Testis (tissue), 3 donors: ENCODE measurements around the gene SCUBE3. TPM values are rescaled to one million over a fixed set of nuclear protein-coding genes. Genes with fewer than 3 reads are reported as not detected.

Experiments
- DNase-seq: peaks from one replicate; pipeline ENCODE4 v3.0.0-alpha.2; 2019
- H3K27ac ChIP-seq, 2 donors: fragments of 200-600 bp; sonication (generic); one replicate each; pipeline ENCODE4 v1.5.1; 2019
- H3K27me3 ChIP-seq: fragments of 200-600 bp; sonication (generic); one replicate; pipeline ENCODE4 v1.5.1; 2019
- H3K36me3 ChIP-seq: fragments of 200-600 bp; sonication (generic); one replicate; pipeline ENCODE4 v1.5.1; 2017; ENCODE audit warnings: low read depth; ENCODE audit errors: missing control alignments
- H3K4me1 ChIP-seq: fragments of 200-600 bp; sonication (generic); one replicate; pipeline ENCODE4 v1.5.1; 2019
- H3K4me3 ChIP-seq, 2 donors: fragments of 200-600 bp; sonication (generic); one replicate each; pipeline ENCODE4 v1.5.1; 2017 to 2019
- H3K9me3 ChIP-seq: fragments of 200-600 bp; sonication (generic); one replicate; pipeline ENCODE4 v1.5.1; 2017
- CTCF ChIP-seq, 3 experiments: fragments of 450-650 bp in 2 of 3; fragments of 200-600 bp in 1 of 3; sonication (generic) in 1 of 3; IDR thresholded peaks; one replicate each; pipeline ENCODE4 v1.5.1; 2016 to 2019; ENCODE audit warnings: antibody characterized with exemption in 3 of 3, mild to moderate bottlenecking in 2 of 3, moderate library complexity in 1 of 3
- POLR2A ChIP-seq: fragments of 450-650 bp; IDR thresholded peaks from one replicate; pipeline ENCODE4 v1.6.1; 2017; ENCODE audit warnings: antibody characterized with exemption, mild to moderate bottlenecking, moderate library complexity
- WGBS, 2 donors: methylation state at CpG; one replicate each; pipeline ENCODE4 v1.1.5; 2018; 5-methylcytosine and 5-hydroxymethylcytosine counted together
- intact Hi-C: fragments of 100-400 bp; cut with DNase I; formaldehyde crosslinking; loops from one replicate; pipeline ENCODE4 v1.15.1; 2023; ENCODE audit warnings: low total_unique reads
- polyA plus RNA-seq: library from polyadenylated mRNA; stranded (reverse); fragments of 350-450 nt; fragmentation: Illumina TruSeq; extraction: RNeasy Lipid Tissue Mini Kit (QIAGEN cat#74804); gene quantifications from one replicate; pipeline ENCODE4 v1.2.3, GENCODE V29; 2014; ENCODE audit warnings: low read depth, low replicate concordance; ENCODE audit not compliant: insufficient read depth
- total RNA-seq, 2 donors: library from RNA; depleted of rRNA; stranded (reverse); fragments of >200 nt; gene quantifications; one replicate each; pipeline ENCODE4 v1.2.3, GENCODE V29; 2016

The SCUBE3 gene
- total and polyA plus RNA-seq, 3 donors from 2014 or later = 1.7 to 2.2 (median 2.0) TPM

GRCh38 chr6:35294308-35294945 lies 80.7 kb downstream of the SCUBE3 start:
- no peaks in the 10 kb centered on the region for H3K27me3 ChIP-seq
- no peak for TF ChIP-seq POLR2A
- peak; percentile 11 to 54 (median 48) for TF ChIP-seq CTCF (IDR thresholded peaks at IDR 0.05)
- DNase-seq = peak; percentile 44
- no peaks in the 10 kb centered on the region for H3K36me3 ChIP-seq
- no peak overlapping the region for H3K27ac ChIP-seq
- H3K4me3 ChIP-seq = no peak overlapping the region
- peaks cover 4% of the 10 kb centered on the region for H3K4me1 ChIP-seq
- no peaks in the 10 kb centered on the region for H3K9me3 ChIP-seq
- intact Hi-C loops = no loop called here
- WGBS, 2 donors = 66 to 67% methylated on average over 10 of the region's 10 CpGs

GRCh38 chr6:35295036-35295435 lies 81.3 kb downstream of the SCUBE3 start:
- no peaks in the 10 kb centered on the region for H3K36me3 ChIP-seq
- intact Hi-C loops = no loop called here
- no peak overlapping the region for H3K4me3 ChIP-seq
- H3K4me1 ChIP-seq = peaks cover 4% of the 10 kb centered on the region
- DNase-seq = no peak
- H3K27ac ChIP-seq = no peak overlapping the region
- no peaks in the 10 kb centered on the region for H3K9me3 ChIP-seq
- TF ChIP-seq POLR2A (no peak), CTCF (IDR thresholded peaks at IDR 0.05) (no peak)
- H3K27me3 ChIP-seq = no peaks in the 10 kb centered on the region
- WGBS, 2 donors = 82 to 95% methylated on average over 2 of the region's 2 CpGs

- no peaks in the 10 kb centered on the region for H3K36me3 ChIP-seq
- no peak for DNase-seq
- H3K4me3 ChIP-seq = no peak overlapping the region
- intact Hi-C loops = no loop called here
- peaks cover 4% of the 10 kb centered on the region for H3K4me1 ChIP-seq
- no peaks in the 10 kb centered on the region for H3K9me3 ChIP-seq
- TF ChIP-seq CTCF (IDR thresholded peaks at IDR 0.05) = no peak
- TF ChIP-seq POLR2A = no peak
- WGBS, 2 donors = 52 to 61% methylated on average over 3 of the region's 3 CpGs
- no peak overlapping the region for H3K27ac ChIP-seq
- no peaks in the 10 kb centered on the region for H3K27me3 ChIP-seq
These were observed 82.0 kb downstream of the SCUBE3 start for GRCh38 chr6:35295521-35296315.

GRCh38 chr6:35296931-35297600 lies 83.3 kb downstream of the SCUBE3 start:
- Histone ChIP-seq H3K27ac (peak overlapping the region in 1 of 2 donors; percentile 15), H3K9me3 (no peaks in the 10 kb centered on the region), H3K4me1 (peaks cover 4% of the 10 kb centered on the region), H3K4me3 (no peak overlapping the region), H3K36me3 (no peaks in the 10 kb centered on the region), H3K27me3 (no peaks in the 10 kb centered on the region)
- intact Hi-C loops = no loop called here
- TF ChIP-seq POLR2A = no peak
- TF ChIP-seq CTCF (IDR thresholded peaks at IDR 0.05) = no peak
- WGBS, 2 donors = 72 to 77% methylated on average over 6 of the region's 6 CpGs
- DNase-seq = no peak
